Thyroid gland (tissue), 4 donors: ENCODE results near the gene PFN3.

ENCODE experiments used
- CTCF ChIP-seq, 6 experiments: fragments of 200-600 bp in 3 of 6; fragments of 450-650 bp in 3 of 6; sonication (generic) in 3 of 6; IDR thresholded peaks; one replicate each; pipeline ENCODE4 v1.5.1; 2016 to 2019; ENCODE audit warnings: antibody characterized with exemption in 6 of 6, mild to moderate bottlenecking in 2 of 6, inconsistent platforms in 1 of 6, moderate library complexity in 1 of 6
- POLR2A ChIP-seq, 2 donors: fragments of 450-650 bp; IDR thresholded peaks; one replicate each; pipeline ENCODE4 v1.6.1; 2017; ENCODE audit warnings: antibody characterized with exemption in 2 of 2, mild to moderate bottlenecking in 2 of 2, moderate library complexity in 1 of 2

- no peak for TF ChIP-seq POLR2A (IDR thresholded peaks at IDR 0.05)
- TF ChIP-seq CTCF (IDR thresholded peaks at IDR 0.05), result no peak
Measured at GRCh38 chr5:177425196-177425800, 24.8 kb upstream of the PFN3 start.
